Endothelial cell of umbilical vein (primary cell): ENCODE data around the gene PRKCQ. TPM values are rescaled to one million over a fixed set of nuclear protein-coding genes. Genes with fewer than 3 reads are reported as not detected.

Experiments
- BruUV-seq: library from RNA; stranded (reverse); fragments of 400-500 nt; replicated peaks from 2 replicates; lab custom pipeline; 2021; lab: Mats Ljungman, UMichigan
- CTCF ChIA-PET: fragments of 300-600, 350-600 bp; sonication (Branson Sonifier 250); formaldehyde crosslinking; loops from one replicate; lab custom pipeline; 2021; ENCODE audit warnings: antibody characterized with exemption, inconsistent platforms; lab: Charles Lee
- POLR2A ChIA-PET: fragments of 300-600, 350-600 bp; sonication (Branson Sonifier 250); formaldehyde crosslinking; loops from one replicate; lab custom pipeline; 2021; ENCODE audit warnings: antibody characterized with exemption, inconsistent platforms; lab: Charles Lee
- DNase-seq: peaks from one replicate; pipeline ENCODE4 v3.0.0-alpha.2; 2011; ENCODE audit warnings: low read depth, low spot score
- FAIRE-seq: peaks from 2 replicates; lab custom pipeline; 2011; peaks lifted over from hg19 to GRCh38; lab: Jason Lieb, UNC
- H2AFZ ChIP-seq: 2 replicates; pipeline ENCODE4 v1.6.0; 2012; ENCODE audit warnings: low read depth, low read length, control low read depth, inconsistent platforms
- H3K27ac ChIP-seq: 2 replicates; pipeline ENCODE4 v1.5.1; 2011; ENCODE audit warnings: low read depth, mild to moderate bottlenecking, control low read depth, low read length, moderate library complexity; ENCODE audit not compliant: insufficient read depth
- H3K27me3 ChIP-seq, 2 experiments: 2 replicates each; pipeline versions ENCODE4 v1.6.0 to v1.6.1; 2011; ENCODE audit warnings: low read length in 2 of 2, mixed read lengths in 1 of 2; ENCODE audit not compliant: control insufficient read depth in 2 of 2, insufficient read depth in 2 of 2
- H3K36me3 ChIP-seq, 2 experiments: 2 replicates in 1 of 2; 3 replicates in 1 of 2; pipeline ENCODE4 v1.5.1; 2011; ENCODE audit warnings: low read length in 2 of 2, mild to moderate bottlenecking in 1 of 2, moderate library complexity in 1 of 2; ENCODE audit not compliant: control insufficient read depth in 2 of 2, insufficient read depth in 2 of 2; ENCODE audit errors: extremely low read depth in 1 of 2
- H3K4me1 ChIP-seq: 3 replicates; pipeline ENCODE4 v1.5.1; 2011; ENCODE audit warnings: mild to moderate bottlenecking, low read length; ENCODE audit not compliant: control insufficient read depth, insufficient read depth; ENCODE audit errors: extremely low read depth
- H3K4me2 ChIP-seq: 2 replicates; pipeline ENCODE4 v1.6.1; 2011; ENCODE audit warnings: low read length, control low read depth, mixed read lengths; ENCODE audit not compliant: insufficient read depth
- H3K4me3 ChIP-seq, 3 experiments: fragments of 200-600 bp in 1 of 3; sonication (generic), shearing (Covaris generic) in 1 of 3; replicated peaks in 1 of 3; 2 replicates each; pipeline ENCODE4 v1.5.1; 2011 to 2016; ENCODE audit warnings: control low read depth in 3 of 3, low read length in 3 of 3, mild to moderate bottlenecking in 2 of 3, inconsistent platforms in 1 of 3, low read depth in 1 of 3, moderate library complexity in 1 of 3; ENCODE audit not compliant: insufficient read depth in 1 of 3
- H3K79me2 ChIP-seq: 2 replicates; pipeline ENCODE4 v1.6.0; 2012; ENCODE audit warnings: low read length, inconsistent platforms; ENCODE audit not compliant: control insufficient read depth, insufficient read depth
- H3K9ac ChIP-seq: replicated peaks from 2 replicates; pipeline ENCODE3; 2011; ENCODE audit warnings: low read length, control low read depth; ENCODE audit not compliant: insufficient read depth; ENCODE audit errors: extremely low read depth
- H3K9me1 ChIP-seq: replicated peaks from 3 replicates; pipeline ENCODE4 v1.6.0; 2011; ENCODE audit warnings: mild to moderate bottlenecking, low read length; ENCODE audit not compliant: control insufficient read depth, insufficient read depth; ENCODE audit errors: extremely low read depth
- H3K9me3 ChIP-seq: replicated peaks from 2 replicates; pipeline ENCODE4 v1.5.1; 2012; ENCODE audit warnings: low read length, inconsistent platforms; ENCODE audit not compliant: control insufficient read depth, insufficient read depth
- H4K20me1 ChIP-seq: replicated peaks from 2 replicates; pipeline ENCODE3; 2011; ENCODE audit warnings: mild to moderate bottlenecking, low read length; ENCODE audit not compliant: control insufficient read depth, insufficient read depth; ENCODE audit errors: extremely low read depth
- EZH2 ChIP-seq: IDR thresholded peaks from 2 replicates; pipeline ENCODE4 v1.6.1; 2012; ENCODE audit warnings: borderline replicate concordance, low read depth, mild to moderate bottlenecking, moderate library complexity, low read length, inconsistent platforms; ENCODE audit not compliant: severe bottlenecking
- FOS ChIP-seq: IDR thresholded peaks from 2 replicates; pipeline ENCODE4 v1.6.1; 2011; ENCODE audit warnings: mild to moderate bottlenecking, low read length, moderate library complexity, borderline replicate concordance; ENCODE audit not compliant: insufficient read depth
- GATA2 ChIP-seq: IDR thresholded peaks from 2 replicates; pipeline ENCODE4 v1.7.0; 2011; ENCODE audit warnings: low read depth, mild to moderate bottlenecking, moderate library complexity, mixed read lengths, low read length; ENCODE audit not compliant: insufficient read length, insufficient read depth
- JUN ChIP-seq: IDR thresholded peaks from 2 replicates; pipeline ENCODE4 v1.6.1; 2011; ENCODE audit warnings: borderline replicate concordance, low read depth; ENCODE audit not compliant: insufficient read length, insufficient read depth
- MYC ChIP-seq: IDR thresholded peaks from one replicate; pipeline ENCODE4 v1.6.1; 2011; ENCODE audit warnings: mild to moderate bottlenecking, low read depth, low read length
- POLR2A ChIP-seq: IDR thresholded peaks from 2 replicates; pipeline ENCODE4 v1.6.1; 2012; ENCODE audit warnings: low read depth, mild to moderate bottlenecking, control low read depth, low read length
- POLR2AphosphoS5 ChIP-seq: IDR thresholded peaks from 2 replicates; pipeline ENCODE4 v1.6.1; 2012; ENCODE audit warnings: low read depth, mild to moderate bottlenecking, control low read depth, low read length, moderate library complexity; ENCODE audit not compliant: insufficient read depth
- dilution Hi-C: fragments of 300-500 bp; cut with MboI; formaldehyde crosslinking; loops from one replicate; pipeline ENCODE4 v1.15.0; 2019; ENCODE audit warnings: low sequenced_read_pairs; ENCODE audit not compliant: extremely low pct_ligation_motif_present
- intact Hi-C: fragments of 100-400 bp; cut with micrococcal nuclease; formaldehyde crosslinking; loops from one replicate; pipeline ENCODE4 v1.10.0; 2022
- polyA plus RNA-seq, 4 experiments: library from polyadenylated mRNA; depleted of rRNA in 3 of 4; stranded (reverse) in 3 of 4; unstranded in 1 of 4; fragments of >200 nt; gene quantifications; 2 replicates each; pipeline versions ENCODE4 v1.2.1 to v1.2.3, GENCODE V29; 2011 to 2012; ENCODE audit warnings: missing spikeins in 1 of 4
- total RNA-seq: library from RNA; stranded (reverse); gene quantifications from 2 replicates; pipeline ENCODE4 v1.2.3, GENCODE V29; 2021
- TF ChIP-seq, protein P1 (sequence below): IDR thresholded peaks from 2 replicates; pipeline ENCODE4 v1.6.1; 2011; ENCODE audit not compliant: insufficient read depth, insufficient read length
- TF ChIP-seq, protein P2 (sequence below), 2 donors: IDR thresholded peaks; 1 replicate in 1 of 2; 2 replicates in 1 of 2; pipeline ENCODE4 v1.5.1; 2011; ENCODE audit warnings: low read length in 2 of 2, mild to moderate bottlenecking in 2 of 2, moderate library complexity in 2 of 2, control low read depth in 1 of 2, inconsistent platforms in 1 of 2, low read depth in 1 of 2; ENCODE audit not compliant: insufficient read depth in 1 of 2; ENCODE audit errors: extremely low read depth in 1 of 2

PRKCQ gene
- total and polyA plus RNA-seq, 2 donors (not counting 3 experiments of a cell fraction or from before 2014, with no cell fraction given), result 0.32 to 0.55 TPM

DNA sequence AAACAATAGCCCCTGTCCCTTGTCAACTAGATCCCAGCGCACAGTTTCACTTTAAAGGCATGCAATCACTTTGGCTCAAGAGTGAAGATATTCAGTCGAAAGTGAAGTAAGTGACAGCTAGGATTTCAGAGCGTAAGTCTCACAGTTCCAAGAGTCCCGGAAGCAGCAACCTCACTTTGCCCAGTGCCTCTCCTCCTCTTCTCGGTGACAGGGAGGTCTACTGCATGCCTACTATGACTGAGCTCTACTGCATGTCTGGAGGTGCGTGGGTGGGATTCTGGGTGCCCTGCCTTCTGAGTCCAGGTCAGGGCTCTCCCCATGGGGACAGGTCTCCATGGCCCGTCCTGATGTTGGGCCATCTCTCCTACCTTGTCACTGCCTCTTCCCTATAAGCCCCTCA, 17.0 kb downstream of the PRKCQ start:
- dilution Hi-C loops, result no loop called here

More for the DNA sequence above, 17.0 kb downstream of the PRKCQ start:
- no peak overlapping the region for H3K4me2 ChIP-seq
- DNase-seq (no peak), FAIRE-seq (no peak)
- intact Hi-C loops, result no loop called here
- H3K9me3 ChIP-seq, result no peaks in the 10 kb centered on the region
- no peaks in the 10 kb centered on the region for H4K20me1 ChIP-seq
- H3K27ac ChIP-seq, result no peak overlapping the region
- H3K4me3 ChIP-seq, result no peak overlapping the region
- TF ChIP-seq POLR2AphosphoS5 (no peak), POLR2A (no peak), EZH2 (no peak), FOS (no peak), JUN (no peak), GATA2 (no peak), MYC (no peak)
- TF ChIP-seq, protein P1, sequence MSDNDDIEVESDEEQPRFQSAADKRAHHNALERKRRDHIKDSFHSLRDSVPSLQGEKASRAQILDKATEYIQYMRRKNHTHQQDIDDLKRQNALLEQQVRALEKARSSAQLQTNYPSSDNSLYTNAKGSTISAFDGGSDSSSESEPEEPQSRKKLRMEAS, result no peak
- TF ChIP-seq, protein P2, sequence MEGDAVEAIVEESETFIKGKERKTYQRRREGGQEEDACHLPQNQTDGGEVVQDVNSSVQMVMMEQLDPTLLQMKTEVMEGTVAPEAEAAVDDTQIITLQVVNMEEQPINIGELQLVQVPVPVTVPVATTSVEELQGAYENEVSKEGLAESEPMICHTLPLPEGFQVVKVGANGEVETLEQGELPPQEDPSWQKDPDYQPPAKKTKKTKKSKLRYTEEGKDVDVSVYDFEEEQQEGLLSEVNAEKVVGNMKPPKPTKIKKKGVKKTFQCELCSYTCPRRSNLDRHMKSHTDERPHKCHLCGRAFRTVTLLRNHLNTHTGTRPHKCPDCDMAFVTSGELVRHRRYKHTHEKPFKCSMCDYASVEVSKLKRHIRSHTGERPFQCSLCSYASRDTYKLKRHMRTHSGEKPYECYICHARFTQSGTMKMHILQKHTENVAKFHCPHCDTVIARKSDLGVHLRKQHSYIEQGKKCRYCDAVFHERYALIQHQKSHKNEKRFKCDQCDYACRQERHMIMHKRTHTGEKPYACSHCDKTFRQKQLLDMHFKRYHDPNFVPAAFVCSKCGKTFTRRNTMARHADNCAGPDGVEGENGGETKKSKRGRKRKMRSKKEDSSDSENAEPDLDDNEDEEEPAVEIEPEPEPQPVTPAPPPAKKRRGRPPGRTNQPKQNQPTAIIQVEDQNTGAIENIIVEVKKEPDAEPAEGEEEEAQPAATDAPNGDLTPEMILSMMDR (IDR thresholded peaks at IDR 0.05; ENCODE audit: extremely low read depth in 1 of 2, insufficient read depth in 1 of 2, low read depth in 1 of 2, low read length in 2 of 2), result no peak
- no TSS peak for BruUV-seq
- H3K27me3 ChIP-seq, result no peaks in the 10 kb centered on the region
- no peak overlapping the region for H3K9ac ChIP-seq
- POLR2A ChIA-PET, result no interaction called here
- CTCF ChIA-PET, result no interaction called here
- no peaks in the 10 kb centered on the region for H3K79me2 ChIP-seq
- H3K4me1 ChIP-seq, result no peaks in the 10 kb centered on the region
- no peaks in the 10 kb centered on the region for H3K9me1 ChIP-seq
- H3K36me3 ChIP-seq, result no peaks in the 10 kb centered on the region
- H2AFZ ChIP-seq, result no peak overlapping the region
